ENCODE results near the gene CACNB3. TPM values are rescaled to one million over a fixed set of nuclear protein-coding genes. Genes with fewer than 3 reads are reported as not detected.

CACNB3 gene
- total RNA-seq, 2 donors from 2014 or later = 4.6 to 21.8 TPM

GRCh38 chr12:48818831-48819590 is 715 bp downstream of the CACNB3 start:
- intact Hi-C loops (cut with DNase I) = no loop called here
- no peaks in the 10 kb centered on the region for H3K9me3 ChIP-seq
- peak overlapping the region in 1 of 2 donors; percentile 61 for H3K27ac ChIP-seq
- H3K4me3 ChIP-seq = peak overlapping the region; percentile 59 to 69
- no peaks in the 10 kb centered on the region for H3K36me3 ChIP-seq
- TF ChIP-seq POLR2A (IDR thresholded peaks at IDR 0.05) (no peak), POLR2AphosphoS5 (IDR thresholded peaks at IDR 0.05) (no peak), CTCF (IDR thresholded peaks at IDR 0.05) (no peak)
- DNase-seq (ENCODE audit: low spot score) = no peak
- H3K27me3 ChIP-seq (replicated peaks; ENCODE audit: insufficient read depth) = no peaks in the 10 kb centered on the region
- peaks cover 2% of the 10 kb centered on the region for H3K4me1 ChIP-seq (replicated peaks)
- WGBS = 16% methylated on average over 37 of the region's 37 CpGs

- peaks cover 2% of the 10 kb centered on the region for H3K4me1 ChIP-seq (replicated peaks)
- H3K4me3 ChIP-seq = no peak overlapping the region
- intact Hi-C loops (cut with DNase I) = no loop called here
- H3K27me3 ChIP-seq (replicated peaks; ENCODE audit: insufficient read depth) = no peaks in the 10 kb centered on the region
- TF ChIP-seq POLR2A (IDR thresholded peaks at IDR 0.05) (no peak), POLR2AphosphoS5 (IDR thresholded peaks at IDR 0.05) (no peak), CTCF (IDR thresholded peaks at IDR 0.05) (no peak)
- no peaks in the 10 kb centered on the region for H3K36me3 ChIP-seq
- H3K27ac ChIP-seq = no peak overlapping the region
- DNase-seq (ENCODE audit: low spot score) = no peak
- 68% methylated on average over 5 of the region's 5 CpGs for WGBS
- no peaks in the 10 kb centered on the region for H3K9me3 ChIP-seq
Measured at GRCh38 chr12:48819986-48820725, 1.9 kb downstream of the CACNB3 start.

- TF ChIP-seq CTCF (IDR thresholded peaks at IDR 0.05) (no peak), POLR2AphosphoS5 (IDR thresholded peaks at IDR 0.05) (no peak), POLR2A (IDR thresholded peaks at IDR 0.05) (no peak)
- 84% methylated on average over 5 of the region's 5 CpGs for WGBS
- Histone ChIP-seq H3K9me3 (no peaks in the 10 kb centered on the region), H3K4me3 (no peak overlapping the region), H3K36me3 (no peaks in the 10 kb centered on the region), H3K27ac (no peak overlapping the region), H3K27me3 (replicated peaks; ENCODE audit: insufficient read depth) (no peaks in the 10 kb centered on the region), H3K4me1 (replicated peaks) (no peaks in the 10 kb centered on the region)
- intact Hi-C loops (cut with DNase I) = no loop called here
- DNase-seq (ENCODE audit: low spot score) = no peak
Measured at GRCh38 chr12:48822139-48822538, 3.8 kb downstream of the CACNB3 start.

- 62% methylated on average over 2 of the region's 2 CpGs for WGBS
- Histone ChIP-seq H3K36me3 (no peaks in the 10 kb centered on the region), H3K4me1 (replicated peaks) (no peaks in the 10 kb centered on the region), H3K27ac (no peak overlapping the region), H3K27me3 (replicated peaks; ENCODE audit: insufficient read depth) (no peaks in the 10 kb centered on the region), H3K4me3 (no peak overlapping the region), H3K9me3 (no peaks in the 10 kb centered on the region)
- TF ChIP-seq POLR2A (IDR thresholded peaks at IDR 0.05) = no peak
- TF ChIP-seq POLR2AphosphoS5 (IDR thresholded peaks at IDR 0.05) = no peak
- TF ChIP-seq CTCF (IDR thresholded peaks at IDR 0.05) = no peak
- intact Hi-C loops (cut with DNase I) = no loop called here
- no peak for DNase-seq (ENCODE audit: low spot score)
Measured at GRCh38 chr12:48822711-48823110, 4.4 kb downstream of the CACNB3 start.

Measured in prostate gland (tissue), 2 donors.